K562 (cell line): ENCODE measurements around the gene DCXR.

Source experiments
- ARNT ChIP-seq, 2 experiments: fragments of 450-650 bp; IDR thresholded peaks; 2 replicates each; pipeline ENCODE4 v1.6.1; 2016; ENCODE audit warnings: mild to moderate bottlenecking in 1 of 2
- CTCF ChIP-seq, 3 experiments: IDR thresholded peaks in 2 of 3; conservative IDR thresholded peaks in 1 of 3; 2 replicates each; pipeline ENCODE4 v1.5.1; 2011 to 2012; ENCODE audit warnings: low read length in 3 of 3, mild to moderate bottlenecking in 3 of 3, control low read depth in 2 of 3, improper control_type of control experiment in 1 of 3, inconsistent platforms in 1 of 3, low read depth in 1 of 3, mixed read lengths in 1 of 3, moderate library complexity in 1 of 3; ENCODE audit not compliant: insufficient read depth in 2 of 3
- GABPA ChIP-seq: fragments of 200-800 bp; sonication (Bioruptor generic); conservative IDR thresholded peaks from 2 replicates; pipeline ENCODE4 v1.6.1; 2016; ENCODE audit warnings: low read depth, missing genetic modification characterization, missing compliant biosample characterization
- HMG20A ChIP-seq: fragments of 450-650 bp; formaldehyde crosslinking; conservative IDR thresholded peaks from 2 replicates; pipeline ENCODE4 v1.4.0; 2020; ENCODE audit warnings: mild to moderate bottlenecking, mixed read lengths
- KDM5B ChIP-seq: fragments of 200-600 bp; sonication (generic); IDR thresholded peaks from 2 replicates; pipeline ENCODE4 v1.6.1; 2012; ENCODE audit warnings: low read depth, mild to moderate bottlenecking, moderate library complexity, low read length, control low read depth, inconsistent platforms; ENCODE audit not compliant: insufficient replicate concordance
- MED1 ChIP-seq: sonication (generic); formaldehyde crosslinking; IDR thresholded peaks from 2 replicates; pipeline ENCODE4 v1.8.1; 2023; ENCODE audit warnings: missing genetic modification reagents, borderline replicate concordance
- USF1 ChIP-seq: sonication (generic); formaldehyde crosslinking; IDR thresholded peaks from 2 replicates; pipeline ENCODE4 v1.9.0; 2022; ENCODE audit warnings: mild to moderate bottlenecking, missing genetic modification reagents
- ZC3H4 ChIP-seq: sonication (generic); formaldehyde crosslinking; IDR thresholded peaks from 2 replicates; pipeline ENCODE4 v1.9.0; 2021; ENCODE audit warnings: missing genetic modification reagents, borderline replicate concordance
- ZNF121 ChIP-seq: sonication (generic); formaldehyde crosslinking; conservative IDR thresholded peaks from 2 replicates; pipeline ENCODE4 v1.8.0; 2022; ENCODE audit warnings: missing genetic modification reagents
- TF ChIP-seq, protein P1 (sequence below): fragments of 450-650 bp; formaldehyde crosslinking; IDR thresholded peaks from 2 replicates; pipeline ENCODE4 v1.4.0; 2020; ENCODE audit warnings: mild to moderate bottlenecking, mixed read lengths

- TF ChIP-seq ZNF121 (CRISPR knock-in tag) (no peak), GABPA (tag) (no peak), MED1 (CRISPR knock-in tag) (no peak), HMG20A (CRISPR knock-in tag) (no peak), KDM5B (no peak), CTCF (IDR thresholded peaks at IDR 0.05 in 2 of 3, conservative IDR thresholded peaks at IDR 0.05 in 1 of 3; ENCODE audit: insufficient read depth in 2 of 3, low read depth in 1 of 3, low read length in 3 of 3) (no peak), ARNT (IDR thresholded peaks at IDR 0.05) (no peak), ZC3H4 (CRISPR knock-in tag) (no peak), USF1 (CRISPR knock-in tag) (no peak)
- TF ChIP-seq, protein P1, sequence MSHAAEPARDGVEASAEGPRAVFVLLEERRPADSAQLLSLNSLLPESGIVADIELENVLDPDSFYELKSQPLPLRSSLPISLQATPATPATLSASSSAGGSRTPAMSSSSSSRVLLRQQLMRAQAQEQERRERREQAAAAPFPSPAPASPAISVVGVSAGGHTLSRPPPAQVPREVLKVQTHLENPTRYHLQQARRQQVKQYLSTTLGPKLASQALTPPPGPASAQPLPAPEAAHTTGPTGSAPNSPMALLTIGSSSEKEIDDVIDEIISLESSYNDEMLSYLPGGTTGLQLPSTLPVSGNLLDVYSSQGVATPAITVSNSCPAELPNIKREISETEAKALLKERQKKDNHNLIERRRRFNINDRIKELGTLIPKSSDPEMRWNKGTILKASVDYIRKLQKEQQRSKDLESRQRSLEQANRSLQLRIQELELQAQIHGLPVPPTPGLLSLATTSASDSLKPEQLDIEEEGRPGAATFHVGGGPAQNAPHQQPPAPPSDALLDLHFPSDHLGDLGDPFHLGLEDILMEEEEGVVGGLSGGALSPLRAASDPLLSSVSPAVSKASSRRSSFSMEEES (CRISPR knock-in tag), result no peak
Observed at GRCh38 chr17:82017612-82018151, 19.8 kb downstream of the DCXR start.
